ENCODE measurements around the gene FAM187B.

DNA sequence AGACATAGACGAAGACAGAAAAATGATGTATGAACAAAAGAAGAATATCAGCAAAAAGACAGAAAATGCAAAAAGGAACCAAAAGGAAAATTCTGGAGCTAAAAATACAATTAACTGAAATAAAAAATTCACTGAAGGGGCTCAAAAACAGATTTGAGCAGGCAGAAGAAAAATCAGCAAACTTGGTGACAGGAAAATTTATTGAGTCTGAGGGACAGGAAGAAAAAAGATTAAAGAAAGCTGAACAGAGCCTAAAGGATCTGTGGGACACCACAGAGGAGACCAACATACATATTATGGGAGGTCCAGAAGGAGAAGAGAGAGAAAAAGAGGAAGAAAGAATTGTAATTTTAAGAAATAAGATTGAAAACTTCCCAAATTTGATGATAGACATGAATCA, 12.9 kb upstream of the FAM187B start:
- TF ChIP-seq POLR2A (IDR thresholded peaks at IDR 0.05; ENCODE audit: low read length) (no peak), GATA1 (IDR thresholded peaks at IDR 0.05; ENCODE audit: low read depth, low read length) (no peak)

Measured in erythroblast (primary cell).